NCI-H2196 treated with DMSO at 0.1 percent for 48 hours (cell line): ENCODE measurements around the gene PPP2R1A.
A peak's percentile ranks its signal among the peaks of the same experiment; 100 is the strongest.
"Not testable (repeated sequence)": the region's sequence is repeated elsewhere in the genome, so short reads cannot be mapped to it uniquely, and the experiment has no call there.

Source experiments
- DNase-seq: peaks from one replicate; lab custom pipeline; 2025; ENCODE audit not compliant: unreplicated experiment; lab: John Stamatoyannopoulos, UW

Gene PPP2R1A

GRCh38 chr19:52237771-52238400 is 48.0 kb downstream of the PPP2R1A start:
- DNase-seq: peak; percentile 50

DNA sequence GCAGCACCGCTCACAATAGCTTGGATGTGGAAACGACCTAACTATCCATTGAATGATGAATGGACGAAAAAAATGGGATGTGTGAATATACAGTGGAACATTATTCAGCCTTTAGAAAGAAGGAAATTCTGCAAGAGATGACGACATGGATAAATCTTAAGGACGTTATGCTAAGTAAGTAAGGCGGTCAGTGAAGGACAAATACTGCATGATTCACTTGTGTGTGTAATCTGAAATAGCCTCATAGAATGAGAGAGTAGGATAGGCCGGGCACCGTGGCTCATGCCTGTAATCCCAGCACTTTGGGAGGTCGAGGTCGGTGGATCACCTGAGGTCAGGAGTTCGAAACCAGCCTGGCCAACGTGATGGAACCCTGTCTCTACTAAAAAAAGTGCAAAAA is 54.2 kb downstream of the PPP2R1A start:
- DNase-seq: no peak

- DNase-seq: no peak
Observed at GRCh38 chr19:52248241-52248640, 58.4 kb downstream of the PPP2R1A start.

- no peak for DNase-seq
Observed at GRCh38 chr19:52258426-52258825, 68.6 kb downstream of the PPP2R1A start.

GRCh38 chr19:52265556-52265955 is 75.7 kb downstream of the PPP2R1A start:
- DNase-seq: not testable (repeated sequence)

DNA sequence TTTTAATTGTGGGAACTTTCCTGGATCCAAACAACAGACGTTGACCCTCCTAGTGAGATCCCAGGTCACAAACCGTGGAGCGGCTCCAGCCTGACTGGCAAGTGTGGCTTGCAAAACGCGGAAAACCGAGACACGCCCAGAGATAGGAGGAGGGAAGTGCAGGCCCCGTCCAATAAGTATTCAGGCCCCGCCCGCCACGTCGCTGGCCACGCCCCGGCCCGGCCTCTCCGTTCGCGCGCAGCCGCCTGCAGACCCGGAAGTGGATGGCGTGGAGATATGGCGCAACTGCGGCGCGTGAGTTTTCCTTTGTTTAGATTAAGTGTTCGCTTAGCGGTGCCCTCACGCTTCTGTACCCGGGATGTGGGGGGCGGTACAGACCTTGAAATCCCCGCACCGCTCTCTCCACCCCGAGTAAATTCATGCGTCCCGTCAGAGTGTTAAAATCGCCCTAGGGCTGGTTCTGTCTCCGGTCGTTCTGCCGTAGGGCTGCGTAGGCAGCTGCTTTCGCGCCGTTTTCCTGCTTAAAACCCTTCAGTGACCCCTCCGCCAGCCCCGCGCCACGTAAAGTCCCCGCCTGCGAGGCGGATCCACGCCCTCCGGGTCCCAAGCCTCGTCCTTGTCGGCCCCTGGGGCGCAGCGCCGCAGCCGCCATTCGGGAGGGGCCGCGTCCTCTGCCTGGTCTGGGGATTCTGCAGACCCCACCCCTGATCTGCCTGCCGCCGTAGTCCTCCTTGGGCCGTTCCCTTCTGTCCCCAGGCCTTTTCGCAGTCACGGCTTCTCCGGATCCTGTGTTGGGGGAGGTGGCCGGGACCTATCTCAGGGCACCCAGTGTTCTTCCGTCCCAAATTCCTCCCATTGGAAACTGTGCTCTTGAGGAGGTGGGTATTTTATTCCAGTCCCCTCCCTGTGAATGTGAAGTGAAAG is 79.7 kb downstream of the PPP2R1A start, which contains the start of gene ZNF766:
Gene ZNF766 (plus strand): TSS at position 250 of the 924 bp plus-strand sequence. CDS start 27 bp downstream, at position 277.
- DNase-seq: peak; percentile 93

- DNase-seq: no peak
Observed at GRCh38 chr19:52270266-52270885, 80.5 kb downstream of the PPP2R1A start.

DNA sequence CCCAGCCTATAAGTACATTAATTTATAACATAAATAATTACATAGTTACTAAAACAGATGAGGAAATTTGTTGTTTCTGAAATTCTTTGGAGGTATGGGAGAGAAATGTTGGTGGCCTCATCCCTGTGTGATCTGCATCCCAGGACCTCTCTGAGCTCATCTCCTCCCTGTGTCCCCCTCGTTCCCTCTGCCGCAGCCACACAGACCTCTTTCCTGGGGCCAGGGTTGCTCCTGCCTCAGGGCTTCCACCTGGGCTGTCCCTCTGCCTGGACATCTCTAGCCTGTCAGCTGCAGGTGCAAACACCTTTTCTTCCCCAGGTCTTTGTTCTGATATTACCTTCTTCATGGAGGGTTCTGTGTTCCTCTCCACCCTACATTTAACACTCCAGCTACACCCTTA is 83.4 kb downstream of the PPP2R1A start:
- DNase-seq: no peak

DNA sequence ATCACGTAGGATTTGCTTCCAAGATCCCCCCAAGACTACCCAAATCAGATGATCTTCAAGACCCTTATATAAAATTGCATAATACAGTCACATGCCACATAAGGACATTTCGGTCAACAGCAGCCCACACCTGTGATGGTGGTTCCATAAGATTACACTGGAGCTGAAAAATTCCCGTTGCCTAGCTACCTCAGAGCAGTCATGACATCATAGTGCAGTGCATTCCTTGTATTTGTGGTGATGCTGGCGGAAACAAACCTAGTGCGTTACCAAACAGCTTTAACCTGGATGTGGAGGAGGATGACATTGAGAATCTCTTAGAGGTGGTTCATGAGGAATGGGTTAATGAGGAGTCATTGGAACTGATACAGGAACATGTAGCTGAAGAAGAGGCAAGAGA is 84.3 kb downstream of the PPP2R1A start:
- DNase-seq: no peak

DNA sequence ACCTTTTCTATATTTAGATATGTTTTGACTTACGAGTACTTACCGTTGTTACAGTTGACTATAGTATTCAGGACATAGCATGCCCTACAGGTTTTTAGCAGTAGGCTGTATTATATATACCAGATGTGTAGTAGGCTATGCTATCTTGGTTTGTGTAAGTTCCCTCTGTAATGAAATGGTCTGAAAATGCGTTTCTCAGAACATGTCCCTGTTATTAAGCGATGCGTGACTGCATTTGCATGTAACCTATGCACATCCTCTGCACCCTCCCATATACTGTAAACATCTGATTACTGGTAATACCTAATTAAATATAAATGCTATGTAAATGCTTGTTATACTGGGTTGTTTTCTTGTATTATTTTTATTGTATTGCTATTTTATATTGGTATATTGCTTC is 86.1 kb downstream of the PPP2R1A start:
- DNase-seq: no peak

DNA sequence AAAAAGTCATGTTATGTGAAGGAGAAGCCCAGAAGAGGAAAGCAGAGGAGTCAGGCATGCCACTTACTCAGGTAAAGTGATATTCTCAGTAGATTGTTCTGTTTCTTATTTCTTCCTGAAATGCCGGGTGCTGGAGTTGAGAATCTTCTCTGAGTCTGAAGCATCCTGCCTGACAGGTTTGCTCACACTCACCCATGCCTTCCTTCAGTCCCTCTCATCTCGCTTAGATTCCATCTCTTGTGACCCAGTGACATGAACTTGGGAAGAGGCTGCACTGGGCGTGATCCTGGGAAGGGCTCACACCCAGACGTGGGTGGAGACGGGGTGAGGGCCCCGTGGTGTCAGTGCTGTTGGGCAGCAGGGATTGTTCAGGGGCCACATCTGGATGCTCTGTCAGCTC is 87.6 kb downstream of the PPP2R1A start:
- DNase-seq: no peak
